ENCODE measurements around the gene SLAIN2. TPM values are rescaled to one million over a fixed set of nuclear protein-coding genes. Genes with fewer than 3 reads are reported as not detected.

Gene SLAIN2
- total and polyA plus RNA-seq, 11 donors: 26.0 to 178 (median 124) TPM

DNA sequence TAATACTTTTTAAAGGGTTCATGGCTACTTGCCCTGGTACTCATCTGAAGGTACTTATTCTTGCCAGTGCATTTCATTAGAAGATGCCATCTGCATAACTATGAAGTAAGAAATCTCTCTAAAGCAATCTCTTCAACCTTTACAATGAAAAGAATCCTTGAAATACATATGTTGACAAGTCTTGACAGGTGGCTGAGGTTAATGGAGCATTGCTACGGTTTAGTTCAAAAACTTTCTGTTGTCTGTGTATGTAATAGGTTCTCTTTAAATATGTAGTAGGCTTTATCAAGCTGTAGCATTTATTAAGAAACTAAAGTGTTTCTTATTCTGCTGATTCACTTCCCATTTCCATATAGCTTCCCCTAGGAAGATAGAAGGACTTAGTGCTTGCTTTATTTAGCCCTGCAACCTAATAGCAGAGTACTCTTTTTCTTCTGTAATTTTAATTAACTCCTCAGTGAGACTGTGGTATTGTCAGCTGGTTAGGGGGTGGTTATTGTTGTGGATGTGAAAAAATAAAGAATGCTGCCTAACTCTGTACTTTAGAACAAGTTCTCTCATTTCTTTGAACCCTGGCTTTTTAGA is 39.3 kb downstream of the SLAIN2 start:
- Histone ChIP-seq H3K27me3 (no peaks in the 10 kb centered on the region), H3K4me3 (no peak overlapping the region), H3K27ac (no peak overlapping the region), H3K9me3 (no peaks in the 10 kb centered on the region), H3K36me3 (peaks cover 0 to 73% (median 50%) of the 10 kb centered on the region in 9 donors), H3K4me1 (peaks cover 0 to 29% (median 6%) of the 10 kb centered on the region in 12 donors)
- intact Hi-C loops (cut with DNase I): no loop called here
- no peak for DNase-seq
- ATAC-seq: peak in 1 of 4 donors; percentile 10
- WGBS, 4 donors: 74 to 88% (median 85%) methylated on average over 1 of the region's 1 CpG
- TF ChIP-seq POLR2A (IDR thresholded peaks at IDR 0.05): no peak
- TF ChIP-seq, protein P1, sequence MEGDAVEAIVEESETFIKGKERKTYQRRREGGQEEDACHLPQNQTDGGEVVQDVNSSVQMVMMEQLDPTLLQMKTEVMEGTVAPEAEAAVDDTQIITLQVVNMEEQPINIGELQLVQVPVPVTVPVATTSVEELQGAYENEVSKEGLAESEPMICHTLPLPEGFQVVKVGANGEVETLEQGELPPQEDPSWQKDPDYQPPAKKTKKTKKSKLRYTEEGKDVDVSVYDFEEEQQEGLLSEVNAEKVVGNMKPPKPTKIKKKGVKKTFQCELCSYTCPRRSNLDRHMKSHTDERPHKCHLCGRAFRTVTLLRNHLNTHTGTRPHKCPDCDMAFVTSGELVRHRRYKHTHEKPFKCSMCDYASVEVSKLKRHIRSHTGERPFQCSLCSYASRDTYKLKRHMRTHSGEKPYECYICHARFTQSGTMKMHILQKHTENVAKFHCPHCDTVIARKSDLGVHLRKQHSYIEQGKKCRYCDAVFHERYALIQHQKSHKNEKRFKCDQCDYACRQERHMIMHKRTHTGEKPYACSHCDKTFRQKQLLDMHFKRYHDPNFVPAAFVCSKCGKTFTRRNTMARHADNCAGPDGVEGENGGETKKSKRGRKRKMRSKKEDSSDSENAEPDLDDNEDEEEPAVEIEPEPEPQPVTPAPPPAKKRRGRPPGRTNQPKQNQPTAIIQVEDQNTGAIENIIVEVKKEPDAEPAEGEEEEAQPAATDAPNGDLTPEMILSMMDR (IDR thresholded peaks at IDR 0.05): no peak

DNA sequence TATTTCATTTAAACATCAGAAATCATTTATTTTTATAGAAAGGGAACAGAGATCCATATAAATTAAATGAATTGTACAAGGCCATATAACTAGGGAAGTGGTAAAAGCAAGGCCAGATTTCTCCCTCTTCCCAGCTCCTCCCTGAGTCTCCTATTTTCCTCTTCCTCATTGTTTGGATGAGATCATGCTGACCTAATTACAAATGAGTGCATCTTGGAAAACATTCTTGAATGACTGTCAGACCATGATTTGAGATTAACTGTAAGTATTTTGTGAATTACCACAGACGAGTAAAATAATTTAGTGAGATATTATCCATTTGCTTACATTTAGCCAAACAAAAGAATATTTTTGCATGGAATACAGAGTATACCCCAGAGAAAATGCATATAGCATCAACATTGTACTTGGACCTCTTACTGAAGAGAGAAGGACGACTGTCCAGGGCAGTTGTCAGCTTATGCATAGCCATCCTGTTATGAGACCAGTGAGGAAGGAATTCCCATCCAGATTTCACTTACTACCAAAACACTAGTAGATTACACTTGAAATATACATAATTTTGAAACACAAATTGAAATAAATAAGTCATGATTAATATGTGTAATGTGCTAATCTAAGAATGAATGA is 47.3 kb downstream of the SLAIN2 start:
- no peaks in the 10 kb centered on the region for H3K27me3 ChIP-seq
- intact Hi-C loops (cut with DNase I): no loop called here
- H3K9me3 ChIP-seq: no peaks in the 10 kb centered on the region
- ATAC-seq (peak in 3 of 4 donors; percentile 51 to 89 (median 68)), DNase-seq (no peak)
- H3K4me1 ChIP-seq: peaks cover 0 to 21% (median 10%) of the 10 kb centered on the region in 12 donors
- WGBS, 4 donors: 29 to 48% (median 41%) methylated on average over 2 of the region's 2 CpGs
- peak overlapping the region in 5 of 12 donors; percentile 4 to 48 (median 13) for H3K27ac ChIP-seq
- H3K36me3 ChIP-seq: peaks cover 0 to 77% (median 53%) of the 10 kb centered on the region in 9 donors
- TF ChIP-seq, protein P1 (IDR thresholded peaks at IDR 0.05): no peak
- H3K4me3 ChIP-seq: no peak overlapping the region

DNA sequence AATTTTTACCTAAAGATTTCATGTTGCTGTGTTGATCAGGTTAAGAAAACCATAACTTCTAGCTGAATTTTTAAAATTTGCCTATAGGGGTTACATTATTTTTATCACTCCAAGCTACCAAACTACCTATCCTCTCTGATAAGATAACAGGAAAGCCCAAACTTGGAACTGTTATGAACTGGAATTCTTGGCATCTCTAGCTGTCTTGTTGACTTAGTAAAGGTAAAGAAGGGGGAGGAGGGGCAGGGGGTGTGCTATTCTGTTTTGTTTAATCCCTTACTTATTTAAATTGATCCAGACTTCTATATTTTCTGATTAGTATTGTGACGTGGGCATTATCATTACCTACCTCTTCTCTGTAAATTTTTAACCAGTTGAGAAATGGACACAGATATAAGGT is 54.7 kb downstream of the SLAIN2 start:
- H3K27ac ChIP-seq: no peak overlapping the region
- peaks cover 0 to 10% (median 0%) of the 10 kb centered on the region in 12 donors for H3K9me3 ChIP-seq
- H3K4me3 ChIP-seq: no peak overlapping the region
- DNase-seq (no peak), ATAC-seq (no peak)
- peaks cover 0 to 57% (median 35%) of the 10 kb centered on the region in 9 donors for H3K36me3 ChIP-seq
- no peak for TF ChIP-seq POLR2A (IDR thresholded peaks at IDR 0.05)
- TF ChIP-seq, protein P1 (IDR thresholded peaks at IDR 0.05): no peak
- no peaks in the 10 kb centered on the region for H3K27me3 ChIP-seq
- intact Hi-C loops (cut with DNase I): no loop called here
- WGBS, 4 donors: 80 to 92% (median 85%) methylated on average over 1 of the region's 1 CpG
- H3K4me1 ChIP-seq: no peaks in the 10 kb centered on the region

- Histone ChIP-seq H3K36me3 (peaks cover 0 to 43% (median 29%) of the 10 kb centered on the region in 9 donors), H3K4me1 (no peaks in the 10 kb centered on the region), H3K9me3 (peaks cover 0 to 10% (median 0%) of the 10 kb centered on the region in 12 donors), H3K27me3 (no peaks in the 10 kb centered on the region), H3K27ac (no peak overlapping the region), H3K4me3 (no peak overlapping the region)
- no peak for ATAC-seq
- intact Hi-C loops (cut with DNase I): no loop called here
- 91 to 93% (median 92%) methylated on average over 6 of the region's 6 CpGs for WGBS, 4 donors
- no peak for DNase-seq
- TF ChIP-seq POLR2A (IDR thresholded peaks at IDR 0.05): no peak
- TF ChIP-seq, protein P1 (IDR thresholded peaks at IDR 0.05): no peak
Observed at GRCh38 chr4:48400416-48400815, 59.1 kb downstream of the SLAIN2 start.

All from heart left ventricle (tissue), 16 donors.